Measurements from ENCODE around the gene PNPLA6.
"Not testable (repeated sequence)": the region's sequence is repeated elsewhere in the genome, so short reads cannot be mapped to it uniquely, and the experiment has no call there.

PNPLA6 gene

GRCh38 chr19:7533925-7534480, 1.5 kb upstream of the PNPLA6 start:
- DNase-seq = peak; percentile 80 to 81

GRCh38 chr19:7534531-7535046, 928 bp upstream of the PNPLA6 start:
- peak; percentile 30 to 35 for DNase-seq

- DNase-seq = no peak
These were observed 630 bp downstream of the PNPLA6 start for GRCh38 chr19:7535998-7536695.

GRCh38 chr19:7538990-7539389, 3.5 kb downstream of the PNPLA6 start:
- DNase-seq = not testable (repeated sequence)

GRCh38 chr19:7539827-7540425, 4.4 kb downstream of the PNPLA6 start:
- no peak for DNase-seq

- no peak for DNase-seq
These were observed 5.4 kb downstream of the PNPLA6 start for GRCh38 chr19:7540761-7541474.

GRCh38 chr19:7541475-7541824, 5.9 kb downstream of the PNPLA6 start:
- DNase-seq = no peak

- DNase-seq = no peak
These were observed 6.4 kb downstream of the PNPLA6 start for GRCh38 chr19:7541828-7542443.

GRCh38 chr19:7542556-7543348, 7.2 kb downstream of the PNPLA6 start:
- DNase-seq = no peak

GRCh38 chr19:7544626-7545025, 9.1 kb downstream of the PNPLA6 start:
- no peak for DNase-seq

- no peak for DNase-seq
These were observed 9.8 kb downstream of the PNPLA6 start for GRCh38 chr19:7545300-7545699.

GRCh38 chr19:7545904-7546303, 10.4 kb downstream of the PNPLA6 start:
- no peak for DNase-seq

- DNase-seq = no peak
These were observed 11.6 kb downstream of the PNPLA6 start for GRCh38 chr19:7547159-7547558.

GRCh38 chr19:7549429-7550148, 14.1 kb downstream of the PNPLA6 start:
- DNase-seq = no peak

GRCh38 chr19:7550169-7550770, 14.8 kb downstream of the PNPLA6 start:
- no peak for DNase-seq

GRCh38 chr19:7550987-7551761, 15.7 kb downstream of the PNPLA6 start:
- peak in 1 of 2 donors; percentile 28 for DNase-seq

GRCh38 chr19:7552781-7553180, 17.3 kb downstream of the PNPLA6 start:
- no peak for DNase-seq

GRCh38 chr19:7554565-7554964, 19.0 kb downstream of the PNPLA6 start:
- DNase-seq = no peak

GRCh38 chr19:7554990-7555864, 19.7 kb downstream of the PNPLA6 start:
- DNase-seq = peak; percentile 15

All from activated CD4-positive, alpha-beta T cell treated with anti-CD3 and anti-CD28 coated beads for 4 hours (primary cell).